ENCODE results near the gene MLLT6.

- TF ChIP-seq CTCF (IDR thresholded peaks at IDR 0.05; ENCODE audit: insufficient read depth, low read depth, low read length) (no peak), EZH2 (IDR thresholded peaks at IDR 0.05; ENCODE audit: insufficient read depth, low read length) (no peak)
Measured at GRCh38 chr17:38733982-38734973, 29.2 kb downstream of the MLLT6 start.

All from astrocyte (in vitro differentiated cells and primary cell).